Liver (tissue), 9 donors: ENCODE measurements around the gene ATP7A. TPM values are rescaled to one million over a fixed set of nuclear protein-coding genes. Genes with fewer than 3 reads are reported as not detected.

ENCODE experiments used
- DNase-seq: peaks from one replicate; pipeline ENCODE4 v3.0.0-alpha.2; 2017; ENCODE audit warnings: low spot score
- H3K27ac ChIP-seq, 2 donors: one replicate each; pipeline ENCODE4 v1.7.0; 2013; ENCODE audit warnings: inconsistent platforms in 2 of 2, low read length in 2 of 2, control low read depth in 1 of 2, low read depth in 1 of 2, mild to moderate bottlenecking in 1 of 2
- H3K27me3 ChIP-seq, 4 donors: one replicate each; pipeline versions ENCODE4 v1.6.1 to v1.7.0; 2013; ENCODE audit warnings: low read length in 3 of 4, inconsistent platforms in 1 of 4, mild to moderate bottlenecking in 1 of 4, moderate library complexity in 1 of 4; ENCODE audit not compliant: control insufficient read depth in 4 of 4, insufficient read depth in 4 of 4
- H3K36me3 ChIP-seq, 4 donors: one replicate each; pipeline versions ENCODE4 v1.6.1 to v1.7.0; 2013; ENCODE audit warnings: low read length in 3 of 4, mild to moderate bottlenecking in 3 of 4, low read depth in 1 of 4, moderate library complexity in 1 of 4; ENCODE audit not compliant: control insufficient read depth in 4 of 4, insufficient read depth in 3 of 4
- H3K4me1 ChIP-seq, 4 donors: one replicate each; pipeline versions ENCODE4 v1.6.1 to v1.7.0; 2013; ENCODE audit warnings: low read length in 3 of 4, mild to moderate bottlenecking in 3 of 4, moderate library complexity in 1 of 4; ENCODE audit not compliant: control insufficient read depth in 4 of 4, insufficient read depth in 4 of 4
- H3K4me3 ChIP-seq, 3 donors: one replicate each; pipeline versions ENCODE4 v1.6.1 to v1.7.0; 2013; ENCODE audit warnings: low read length in 3 of 3, control low read depth in 1 of 3, low read depth in 1 of 3, mild to moderate bottlenecking in 1 of 3
- H3K9ac ChIP-seq, 2 donors: one replicate each; pipeline ENCODE4 v1.7.0; 2013; ENCODE audit warnings: low read length in 2 of 2, mild to moderate bottlenecking in 2 of 2, moderate library complexity in 2 of 2, control low read depth in 1 of 2, low read depth in 1 of 2
- H3K9me3 ChIP-seq, 4 donors: one replicate each; pipeline versions ENCODE4 v1.6.1 to v1.7.0; 2013; ENCODE audit warnings: low read length in 3 of 4; ENCODE audit not compliant: control insufficient read depth in 4 of 4
- EGR1 ChIP-seq, 2 donors: IDR thresholded peaks; 2 replicates each; pipeline ENCODE4 v1.6.1; 2016 to 2018; ENCODE audit warnings: antibody characterized with exemption in 2 of 2, low read depth in 2 of 2
- FOXA1 ChIP-seq: IDR thresholded peaks from 2 replicates; pipeline ENCODE4 v1.6.1; 2016; ENCODE audit warnings: antibody characterized with exemption
- FOXA2 ChIP-seq: IDR thresholded peaks from 2 replicates; pipeline ENCODE4 v1.6.1; 2016; ENCODE audit warnings: antibody characterized with exemption
- HNF4G ChIP-seq: IDR thresholded peaks from 2 replicates; pipeline ENCODE4 v1.6.1; 2016; ENCODE audit warnings: antibody characterized with exemption
- NR2F2 ChIP-seq: IDR thresholded peaks from 2 replicates; pipeline ENCODE4 v1.6.1; 2016; ENCODE audit warnings: antibody characterized with exemption
- RAD21 ChIP-seq, 2 donors: IDR thresholded peaks; 2 replicates each; pipeline ENCODE4 v1.6.1; 2016; ENCODE audit warnings: antibody characterized with exemption in 2 of 2, mild to moderate bottlenecking in 2 of 2
- RXRA ChIP-seq, 2 donors: IDR thresholded peaks; 2 replicates each; pipeline ENCODE4 v1.6.1; 2017 to 2018; ENCODE audit warnings: antibody characterized with exemption in 2 of 2, mild to moderate bottlenecking in 1 of 2
- TAF1 ChIP-seq: conservative IDR thresholded peaks from 2 replicates; pipeline ENCODE4 v1.6.1; 2016; ENCODE audit warnings: antibody characterized with exemption, mild to moderate bottlenecking
- YY1 ChIP-seq: IDR thresholded peaks from 2 replicates; pipeline ENCODE4 v1.6.1; 2016; ENCODE audit warnings: antibody characterized with exemption, mild to moderate bottlenecking
- WGBS: extraction: QIAGEN DNeasy Blood & Tissue Kit; methylation state at CpG from one replicate; pipeline ENCODE4 v1.1.7; 2013; 5-methylcytosine and 5-hydroxymethylcytosine counted together
- polyA plus RNA-seq, 2 donors: library from polyadenylated mRNA; stranded (reverse) in 1 of 2; unstranded in 1 of 2; fragments of 200-250 nt in 1 of 2; fragments of >200 nt in 1 of 2; fragmentation: Nextera tagmentation in 1 of 2; extraction: Ambion mirVana in 1 of 2; gene quantifications; one replicate each; pipeline versions ENCODE4 v1.2.1 to v1.2.3, GENCODE V29; 2013 to 2015
- total RNA-seq, 2 donors: library from RNA; depleted of rRNA; stranded (reverse); fragments of >200 nt; gene quantifications; one replicate each; pipeline ENCODE4 v1.2.3, GENCODE V29; 2014
- TF ChIP-seq, protein P1 (sequence below): IDR thresholded peaks from 2 replicates; pipeline ENCODE4 v1.6.1; 2016; ENCODE audit warnings: antibody characterized with exemption
- TF ChIP-seq, protein P2 (sequence below): IDR thresholded peaks from 2 replicates; pipeline ENCODE4 v1.6.1; 2016; ENCODE audit warnings: antibody characterized with exemption
- TF ChIP-seq, protein P3 (sequence below): fragments of 150-350 bp; IDR thresholded peaks from 2 replicates; pipeline ENCODE4 v1.5.1; 2017; ENCODE audit warnings: improper control_type of control experiment, low read depth, low read length; ENCODE audit not compliant: missing input control
- donor health status: healthy.
- donor health status: healthy.
- donor health status: healthy.
- donor health status: healthy.
- donor health status: healthy.

Gene ATP7A
- total and polyA plus RNA-seq, 4 donors: 0.75 to 15.3 (median 3.0) TPM

DNA sequence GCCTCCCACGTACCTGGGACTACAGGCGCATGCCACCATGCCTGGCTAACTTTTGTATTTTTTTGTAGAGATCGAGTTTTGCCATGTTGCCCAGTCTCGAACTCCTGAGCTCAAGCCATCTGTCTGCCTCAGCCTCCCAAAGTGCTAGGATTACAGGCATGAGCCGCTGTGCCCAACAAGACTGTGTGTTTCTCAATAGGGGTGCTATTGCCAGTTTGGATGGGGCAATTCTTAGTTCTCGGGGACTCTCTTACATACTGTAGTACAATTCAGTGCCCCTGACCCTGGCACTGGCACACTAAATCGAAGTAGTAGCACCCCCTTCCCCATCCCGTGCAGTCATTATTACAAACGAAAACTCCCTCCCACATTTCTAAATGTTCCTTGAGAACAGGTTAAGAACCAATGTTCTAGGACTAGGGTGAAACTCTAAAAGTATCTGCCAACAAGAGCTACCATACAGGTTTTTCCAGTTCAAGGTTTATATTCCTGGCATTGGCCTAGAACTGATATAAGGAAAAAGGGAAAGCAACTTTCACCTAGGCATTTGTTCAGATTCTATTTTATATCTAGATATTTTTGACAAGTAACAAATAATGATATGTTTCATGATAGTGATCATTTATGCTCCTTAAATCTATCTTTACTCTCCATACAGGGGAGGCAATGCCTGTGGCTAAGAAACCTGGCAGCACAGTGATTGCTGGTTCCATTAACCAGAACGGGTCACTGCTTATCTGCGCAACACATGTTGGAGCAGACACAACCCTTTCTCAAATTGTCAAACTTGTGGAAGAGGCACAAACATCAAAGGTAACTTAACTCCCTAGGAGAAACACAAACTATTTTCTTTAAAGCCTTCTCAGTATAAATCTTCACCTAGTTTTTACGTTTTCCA lies 109.3 kb downstream of the ATP7A start (continued):
- TF ChIP-seq, protein P1, sequence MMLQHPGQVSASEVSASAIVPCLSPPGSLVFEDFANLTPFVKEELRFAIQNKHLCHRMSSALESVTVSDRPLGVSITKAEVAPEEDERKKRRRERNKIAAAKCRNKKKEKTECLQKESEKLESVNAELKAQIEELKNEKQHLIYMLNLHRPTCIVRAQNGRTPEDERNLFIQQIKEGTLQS: no peak
- TF ChIP-seq, protein P2, sequence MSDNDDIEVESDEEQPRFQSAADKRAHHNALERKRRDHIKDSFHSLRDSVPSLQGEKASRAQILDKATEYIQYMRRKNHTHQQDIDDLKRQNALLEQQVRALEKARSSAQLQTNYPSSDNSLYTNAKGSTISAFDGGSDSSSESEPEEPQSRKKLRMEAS: no peak
- no peak for TF ChIP-seq TAF1
- no peak for TF ChIP-seq YY1

DNA sequence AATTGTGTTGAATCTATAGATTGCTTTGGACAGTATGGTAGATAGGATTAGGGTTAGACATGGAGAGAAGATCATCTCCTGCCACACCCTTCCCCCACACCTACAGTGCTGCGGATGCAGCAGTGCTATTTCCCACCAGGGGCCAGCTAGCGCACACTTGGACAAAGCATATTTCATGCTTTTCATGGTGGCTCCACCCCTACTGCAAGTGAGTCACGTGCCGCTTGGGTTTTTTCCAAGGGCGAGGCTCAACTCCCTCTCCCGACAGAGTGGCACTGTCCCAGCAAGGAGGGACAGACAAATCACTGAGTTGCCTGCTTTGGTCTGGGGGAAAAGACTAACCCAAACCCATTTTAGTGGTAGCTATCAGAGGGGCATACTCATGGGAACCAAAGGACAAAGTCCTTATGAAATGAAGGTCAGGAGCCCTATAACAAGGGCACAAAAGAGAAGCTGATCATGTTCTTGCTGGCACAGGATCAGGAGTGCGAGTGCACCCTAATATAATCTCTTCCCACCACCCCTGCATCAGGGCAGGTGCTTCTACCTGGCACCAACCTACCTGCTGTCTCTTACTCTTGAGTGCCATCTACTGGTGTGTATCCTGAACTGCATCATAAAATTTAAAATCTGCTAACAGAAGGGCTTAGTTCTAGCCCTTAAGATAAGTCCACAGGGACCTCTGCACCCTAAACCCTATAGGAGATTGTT lies 114.0 kb downstream of the ATP7A start:
- H3K36me3 ChIP-seq: no peaks in the 10 kb centered on the region
- H3K9me3 ChIP-seq: no peaks in the 10 kb centered on the region
- no peak overlapping the region for H3K27ac ChIP-seq
- H3K4me3 ChIP-seq: no peak overlapping the region
- DNase-seq: peak; percentile 29
- TF ChIP-seq RAD21 (IDR thresholded peaks at IDR 0.05): peak; percentile 75 to 85
- TF ChIP-seq, protein P3, sequence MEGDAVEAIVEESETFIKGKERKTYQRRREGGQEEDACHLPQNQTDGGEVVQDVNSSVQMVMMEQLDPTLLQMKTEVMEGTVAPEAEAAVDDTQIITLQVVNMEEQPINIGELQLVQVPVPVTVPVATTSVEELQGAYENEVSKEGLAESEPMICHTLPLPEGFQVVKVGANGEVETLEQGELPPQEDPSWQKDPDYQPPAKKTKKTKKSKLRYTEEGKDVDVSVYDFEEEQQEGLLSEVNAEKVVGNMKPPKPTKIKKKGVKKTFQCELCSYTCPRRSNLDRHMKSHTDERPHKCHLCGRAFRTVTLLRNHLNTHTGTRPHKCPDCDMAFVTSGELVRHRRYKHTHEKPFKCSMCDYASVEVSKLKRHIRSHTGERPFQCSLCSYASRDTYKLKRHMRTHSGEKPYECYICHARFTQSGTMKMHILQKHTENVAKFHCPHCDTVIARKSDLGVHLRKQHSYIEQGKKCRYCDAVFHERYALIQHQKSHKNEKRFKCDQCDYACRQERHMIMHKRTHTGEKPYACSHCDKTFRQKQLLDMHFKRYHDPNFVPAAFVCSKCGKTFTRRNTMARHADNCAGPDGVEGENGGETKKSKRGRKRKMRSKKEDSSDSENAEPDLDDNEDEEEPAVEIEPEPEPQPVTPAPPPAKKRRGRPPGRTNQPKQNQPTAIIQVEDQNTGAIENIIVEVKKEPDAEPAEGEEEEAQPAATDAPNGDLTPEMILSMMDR: peak; percentile 52
- TF ChIP-seq TAF1: no peak
- TF ChIP-seq FOXA2: no peak
- WGBS: 55% methylated on average over 7 of the region's 7 CpGs
- H3K27me3 ChIP-seq: peaks cover 0 to 3% (median 0%) of the 10 kb centered on the region in 4 donors
- H3K9ac ChIP-seq: no peak overlapping the region
- H3K4me1 ChIP-seq: no peaks in the 10 kb centered on the region

DNA sequence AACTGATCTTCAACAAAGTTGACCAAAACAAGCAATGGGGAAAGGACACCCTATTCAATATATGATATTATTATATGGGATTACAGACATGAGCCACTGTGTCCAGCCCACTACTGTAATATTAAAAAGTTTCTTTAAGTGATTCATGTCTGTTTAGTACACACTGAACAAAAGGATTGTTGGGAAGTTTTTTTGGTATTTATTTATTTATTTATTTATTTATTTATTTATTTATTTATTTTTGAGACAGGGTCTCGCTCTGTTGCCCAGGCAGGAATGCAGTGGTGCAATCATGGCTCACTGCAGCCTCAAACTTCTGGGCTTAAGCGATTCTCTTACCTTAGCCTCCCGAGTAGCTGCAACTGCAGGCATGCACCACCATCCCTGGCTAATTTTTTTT lies 117.3 kb downstream of the ATP7A start:
- no peak overlapping the region for H3K27ac ChIP-seq
- H3K4me1 ChIP-seq: no peaks in the 10 kb centered on the region
- H3K4me3 ChIP-seq: no peak overlapping the region
- H3K9ac ChIP-seq: no peak overlapping the region
- no peak for DNase-seq
- peaks cover 0 to 3% (median 0%) of the 10 kb centered on the region in 4 donors for H3K27me3 ChIP-seq
- WGBS: 98% methylated on average over 3 of the region's 3 CpGs
- H3K9me3 ChIP-seq: no peaks in the 10 kb centered on the region
- H3K36me3 ChIP-seq: no peaks in the 10 kb centered on the region
- TF ChIP-seq, protein P2: no peak
- no peak for TF ChIP-seq FOXA2
- no peak for TF ChIP-seq RAD21 (IDR thresholded peaks at IDR 0.05)
- TF ChIP-seq RXRA (IDR thresholded peaks at IDR 0.05): no peak
- TF ChIP-seq HNF4G: no peak
- TF ChIP-seq EGR1 (IDR thresholded peaks at IDR 0.05; ENCODE audit: low read depth in 2 of 2): no peak
- TF ChIP-seq NR2F2: no peak
- TF ChIP-seq FOXA1: no peak
- TF ChIP-seq YY1: no peak
